Muscle layer of duodenum (tissue), 2 donors: Measurements from ENCODE around the gene HSD17B13.

ENCODE experiments used
- H3K27ac ChIP-seq: one replicate; pipeline ENCODE4 v1.7.0; 2013; ENCODE audit warnings: mild to moderate bottlenecking, low read length
- H3K27me3 ChIP-seq: one replicate; pipeline ENCODE4 v1.7.0; 2013; ENCODE audit warnings: low read depth, mild to moderate bottlenecking, control low read depth, low read length
- H3K36me3 ChIP-seq, 2 donors: one replicate each; pipeline ENCODE4 v1.7.0; 2013; ENCODE audit warnings: low read length in 2 of 2, control low read depth in 1 of 2, mild to moderate bottlenecking in 1 of 2; ENCODE audit not compliant: insufficient read depth in 2 of 2, control insufficient read depth in 1 of 2
- H3K4me1 ChIP-seq, 2 donors: one replicate each; pipeline ENCODE4 v1.7.0; 2013; ENCODE audit warnings: low read length in 2 of 2, mild to moderate bottlenecking in 2 of 2, control low read depth in 1 of 2, moderate library complexity in 1 of 2; ENCODE audit not compliant: insufficient read depth in 2 of 2, control insufficient read depth in 1 of 2
- H3K4me3 ChIP-seq, 2 donors: one replicate each; pipeline ENCODE4 v1.7.0; 2013; ENCODE audit warnings: low read length in 2 of 2, low read depth in 1 of 2, mild to moderate bottlenecking in 1 of 2
- H3K9me3 ChIP-seq, 2 donors: one replicate each; pipeline ENCODE4 v1.7.0; 2013; ENCODE audit warnings: low read length in 2 of 2, control low read depth in 1 of 2, mild to moderate bottlenecking in 1 of 2; ENCODE audit not compliant: control insufficient read depth in 1 of 2
- donor health status: healthy.

The HSD17B13 gene

GRCh38 chr4:87322754-87323153 is at the start of gene HSD17B13:
Gene HSD17B13, minus strand, starts transcription at chr4:87322882. Its CDS starts 41 bp downstream, at chr4:87322841.
- no peaks in the 10 kb centered on the region for H3K9me3 ChIP-seq
- peaks cover 0 to 4% of the 10 kb centered on the region in 2 donors for H3K4me1 ChIP-seq
- H3K27me3 ChIP-seq: no peaks in the 10 kb centered on the region
- H3K36me3 ChIP-seq: no peaks in the 10 kb centered on the region
- no peak within 1 kb of the TSS for H3K4me3 ChIP-seq
- no peak within 1 kb of the TSS for H3K27ac ChIP-seq

GRCh38 chr4:87370068-87370467 is 47.4 kb upstream of the HSD17B13 start:
- Histone ChIP-seq H3K4me3 (no peak overlapping the region), H3K27me3 (no peaks in the 10 kb centered on the region), H3K27ac (no peak overlapping the region), H3K9me3 (no peaks in the 10 kb centered on the region), H3K4me1 (no peaks in the 10 kb centered on the region), H3K36me3 (peaks cover 32 to 41% of the 10 kb centered on the region in 2 donors)

- no peaks in the 10 kb centered on the region for H3K9me3 ChIP-seq
- H3K27ac ChIP-seq: no peak overlapping the region
- no peaks in the 10 kb centered on the region for H3K4me1 ChIP-seq
- no peaks in the 10 kb centered on the region for H3K27me3 ChIP-seq
- H3K36me3 ChIP-seq: peaks cover 33 to 43% of the 10 kb centered on the region in 2 donors
- no peak overlapping the region for H3K4me3 ChIP-seq
These were observed 44.0 kb upstream of the HSD17B13 start for GRCh38 chr4:87366521-87367162.

GRCh38 chr4:87365348-87365747 is 42.7 kb upstream of the HSD17B13 start:
- Histone ChIP-seq H3K27ac (no peak overlapping the region), H3K9me3 (no peaks in the 10 kb centered on the region), H3K4me1 (no peaks in the 10 kb centered on the region), H3K36me3 (peaks cover 30 to 35% of the 10 kb centered on the region in 2 donors), H3K27me3 (no peaks in the 10 kb centered on the region), H3K4me3 (no peak overlapping the region)

- Histone ChIP-seq H3K4me3 (no peak overlapping the region), H3K36me3 (peaks cover 25 to 32% of the 10 kb centered on the region in 2 donors), H3K9me3 (no peaks in the 10 kb centered on the region), H3K27ac (no peak overlapping the region), H3K27me3 (no peaks in the 10 kb centered on the region), H3K4me1 (no peaks in the 10 kb centered on the region)
These were observed 40.9 kb upstream of the HSD17B13 start for GRCh38 chr4:87363552-87363951.

GRCh38 chr4:87360338-87360935 is 37.8 kb upstream of the HSD17B13 start:
- Histone ChIP-seq H3K4me1 (no peaks in the 10 kb centered on the region), H3K4me3 (no peak overlapping the region), H3K9me3 (no peaks in the 10 kb centered on the region), H3K27me3 (no peaks in the 10 kb centered on the region), H3K36me3 (peaks cover 33 to 37% of the 10 kb centered on the region in 2 donors), H3K27ac (no peak overlapping the region)

- Histone ChIP-seq H3K27ac (no peak overlapping the region), H3K9me3 (no peaks in the 10 kb centered on the region), H3K36me3 (peaks cover 25 to 27% of the 10 kb centered on the region in 2 donors), H3K27me3 (no peaks in the 10 kb centered on the region), H3K4me3 (no peak overlapping the region), H3K4me1 (peaks cover 0 to 2% of the 10 kb centered on the region in 2 donors)
These were observed 36.6 kb upstream of the HSD17B13 start for GRCh38 chr4:87359258-87359657.

- Histone ChIP-seq H3K27me3 (no peaks in the 10 kb centered on the region), H3K4me1 (peaks cover 0 to 3% of the 10 kb centered on the region in 2 donors), H3K9me3 (no peaks in the 10 kb centered on the region), H3K4me3 (no peak overlapping the region), H3K36me3 (peaks cover 11 to 17% of the 10 kb centered on the region in 2 donors), H3K27ac (no peak overlapping the region)
These were observed 34.3 kb upstream of the HSD17B13 start for GRCh38 chr4:87356832-87357526.

GRCh38 chr4:87354168-87355102 is 31.8 kb upstream of the HSD17B13 start:
- H3K27me3 ChIP-seq: no peaks in the 10 kb centered on the region
- H3K4me1 ChIP-seq: peaks cover 0 to 3% of the 10 kb centered on the region in 2 donors
- H3K27ac ChIP-seq: no peak overlapping the region
- no peak overlapping the region for H3K4me3 ChIP-seq
- H3K36me3 ChIP-seq: peaks cover 11 to 13% of the 10 kb centered on the region in 2 donors
- H3K9me3 ChIP-seq: no peaks in the 10 kb centered on the region

- no peaks in the 10 kb centered on the region for H3K27me3 ChIP-seq
- H3K9me3 ChIP-seq: no peaks in the 10 kb centered on the region
- no peak overlapping the region for H3K4me3 ChIP-seq
- H3K4me1 ChIP-seq: peaks cover 0 to 3% of the 10 kb centered on the region in 2 donors
- H3K27ac ChIP-seq: no peak overlapping the region
- peaks cover 11 to 13% of the 10 kb centered on the region in 2 donors for H3K36me3 ChIP-seq
These were observed 30.9 kb upstream of the HSD17B13 start for GRCh38 chr4:87353592-87353991.

- no peaks in the 10 kb centered on the region for H3K4me1 ChIP-seq
- H3K27ac ChIP-seq: no peak overlapping the region
- H3K27me3 ChIP-seq: no peaks in the 10 kb centered on the region
- peaks cover 6 to 27% of the 10 kb centered on the region in 2 donors for H3K36me3 ChIP-seq
- peak overlapping the region in 1 of 2 donors; percentile 14 for H3K4me3 ChIP-seq
- H3K9me3 ChIP-seq: peaks cover 0 to 21% of the 10 kb centered on the region in 2 donors
These were observed 22.5 kb upstream of the HSD17B13 start for GRCh38 chr4:87345139-87345538.
